ENCODE data around the gene SMS.
"Not testable (repeated sequence)": the region's sequence is repeated elsewhere in the genome, so short reads cannot be mapped to it uniquely, and the experiment has no call there.

SMS gene

DNA sequence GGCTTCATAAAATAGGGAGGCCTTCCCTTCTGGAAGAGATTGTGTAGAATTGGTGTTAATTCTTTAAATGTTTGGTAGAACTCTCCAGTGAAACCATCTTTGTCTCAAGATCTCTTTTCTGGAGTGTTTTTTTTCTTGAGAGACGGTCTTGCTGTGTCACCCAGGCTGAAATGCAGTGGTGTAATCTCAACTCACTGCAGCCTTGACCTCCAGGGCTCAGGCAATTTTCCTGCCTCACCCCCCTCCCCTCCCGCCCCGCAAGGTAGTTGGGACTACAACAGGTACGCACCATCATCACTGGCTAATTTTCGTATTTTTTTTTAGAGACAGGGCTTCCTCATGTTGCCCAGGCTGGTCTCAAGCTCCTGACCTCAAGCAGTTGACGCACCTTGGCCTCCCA lies 12.1 kb downstream of the SMS start:
- no peak for DNase-seq (ENCODE audit: low spot score)

DNA sequence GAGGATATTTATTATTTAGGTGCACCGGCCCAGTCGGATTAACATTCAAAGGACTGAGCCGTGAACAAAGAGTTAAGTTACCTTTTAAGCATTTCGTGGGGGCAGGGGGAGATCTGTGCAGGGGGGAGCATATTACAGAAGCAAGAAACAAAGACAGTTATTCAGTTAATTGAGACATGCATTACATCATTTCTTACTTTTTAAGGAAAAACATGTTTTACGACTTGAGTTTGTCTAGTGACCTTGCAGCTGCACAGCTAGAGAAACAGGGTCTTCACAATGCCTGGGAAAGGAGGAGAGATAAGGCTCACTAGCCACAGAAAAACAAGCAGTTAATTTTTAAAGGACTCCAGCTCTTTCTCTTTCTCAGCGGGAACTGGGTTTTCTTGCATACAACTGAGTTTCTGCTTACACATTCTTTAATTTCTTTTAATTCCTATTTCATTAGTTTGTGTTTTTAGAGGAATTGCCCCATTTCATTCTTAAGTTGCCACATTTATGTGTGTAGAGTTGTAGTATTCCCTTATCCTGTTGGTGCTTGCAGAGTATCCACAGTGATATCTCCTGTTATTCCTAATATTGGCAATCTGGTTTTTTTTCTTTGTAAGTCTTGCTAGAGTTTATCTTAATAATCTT lies 12.8 kb downstream of the SMS start:
- DNase-seq (ENCODE audit: low spot score) = not testable (repeated sequence)

DNA sequence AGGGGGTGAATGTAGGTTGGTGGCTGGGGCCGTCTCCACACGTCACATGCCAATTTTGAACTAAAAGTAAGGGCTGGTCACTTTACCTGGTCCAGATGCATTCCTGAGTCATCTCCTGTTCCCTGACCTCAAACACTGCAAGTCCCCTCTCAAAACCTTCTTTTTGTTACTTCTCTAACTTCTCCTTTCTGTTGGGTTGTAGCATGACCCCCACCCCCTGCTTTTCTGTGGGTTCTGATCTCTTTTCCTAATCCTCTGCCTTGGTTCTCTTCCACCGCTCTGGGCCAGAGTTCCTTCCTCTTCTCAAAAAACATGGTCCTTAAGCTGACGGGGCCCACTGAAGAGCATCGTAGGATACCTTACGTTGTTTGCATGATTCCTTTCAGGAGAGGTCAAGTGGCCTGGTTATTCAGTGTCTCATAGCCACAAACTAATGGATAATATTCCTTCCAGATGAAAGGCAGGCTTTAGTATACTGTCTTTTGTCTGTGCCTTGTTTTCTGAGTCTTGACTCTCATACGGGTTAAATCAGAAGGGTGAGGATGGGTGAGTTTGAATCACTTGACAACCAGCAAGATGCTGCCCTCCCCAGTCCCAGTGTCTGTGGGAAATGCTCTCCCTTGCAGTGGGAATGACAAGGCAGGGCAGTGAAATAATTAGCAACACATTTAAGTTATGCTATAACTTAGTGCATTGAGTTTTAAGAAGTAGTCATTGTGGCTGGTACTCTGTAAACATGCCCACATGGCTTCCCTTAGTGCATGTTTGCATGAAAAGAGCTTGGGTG lies 15.1 kb downstream of the SMS start:
- DNase-seq (ENCODE audit: low spot score) = no peak

DNA sequence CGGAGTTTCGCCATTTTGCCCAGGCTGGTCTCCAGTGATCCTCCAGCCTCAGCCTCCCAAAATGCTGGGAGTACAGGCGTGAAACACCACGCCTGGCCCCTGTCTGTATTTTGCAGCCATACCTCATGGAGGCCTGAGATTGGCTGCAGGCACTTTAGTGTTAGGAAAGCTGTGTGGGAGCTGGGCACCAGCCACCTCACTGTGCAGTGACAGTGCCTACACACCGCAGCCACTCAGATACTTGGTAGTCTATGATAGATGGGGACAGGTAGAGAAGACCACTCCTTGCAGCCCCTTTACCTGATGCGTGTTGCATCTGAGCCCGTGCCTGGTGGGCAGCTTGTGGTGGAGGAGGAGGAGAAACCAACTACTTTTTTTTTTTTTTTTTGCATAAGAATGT lies 16.3 kb downstream of the SMS start:
- no peak for DNase-seq (ENCODE audit: low spot score)

DNA sequence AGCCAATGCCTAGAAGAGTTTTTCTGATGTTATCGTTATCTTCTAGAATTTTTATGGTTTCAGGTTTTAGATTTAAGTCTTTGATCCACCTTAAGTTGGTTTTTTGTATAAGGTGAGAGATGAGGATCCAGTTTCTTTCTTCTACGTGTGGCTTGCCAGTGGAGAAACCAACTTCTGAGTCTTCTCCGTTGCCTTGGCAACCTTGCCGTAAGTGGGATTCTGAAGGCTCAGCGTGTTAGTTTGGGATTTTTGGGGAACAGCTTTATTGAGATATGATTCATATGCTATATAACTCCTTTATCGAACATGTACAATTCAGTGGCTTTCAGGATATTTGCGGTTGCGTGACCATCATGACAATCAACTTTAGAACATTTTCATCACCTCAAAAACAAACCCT lies 17.7 kb downstream of the SMS start:
- DNase-seq (ENCODE audit: low spot score) = no peak

DNA sequence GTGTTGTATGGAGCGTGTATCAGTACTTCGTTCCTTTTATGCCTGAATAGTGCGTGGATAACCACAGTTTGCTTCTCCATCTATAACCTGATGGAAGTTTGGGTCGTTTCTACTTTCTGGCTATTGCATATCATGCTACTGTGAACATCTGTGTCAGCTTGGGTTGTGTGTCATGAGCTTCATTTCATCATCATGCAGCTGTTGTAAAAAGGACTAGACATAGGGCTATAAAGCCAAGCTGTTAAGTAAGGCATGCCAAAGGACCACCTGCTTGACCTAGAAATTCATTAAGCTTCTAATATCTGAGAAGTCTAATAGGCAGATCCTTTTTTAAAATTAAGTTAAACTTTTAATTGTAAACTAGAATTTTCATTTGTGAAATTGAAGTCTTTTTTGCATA lies 18.4 kb downstream of the SMS start:
- no peak for DNase-seq (ENCODE audit: low spot score)

DNA sequence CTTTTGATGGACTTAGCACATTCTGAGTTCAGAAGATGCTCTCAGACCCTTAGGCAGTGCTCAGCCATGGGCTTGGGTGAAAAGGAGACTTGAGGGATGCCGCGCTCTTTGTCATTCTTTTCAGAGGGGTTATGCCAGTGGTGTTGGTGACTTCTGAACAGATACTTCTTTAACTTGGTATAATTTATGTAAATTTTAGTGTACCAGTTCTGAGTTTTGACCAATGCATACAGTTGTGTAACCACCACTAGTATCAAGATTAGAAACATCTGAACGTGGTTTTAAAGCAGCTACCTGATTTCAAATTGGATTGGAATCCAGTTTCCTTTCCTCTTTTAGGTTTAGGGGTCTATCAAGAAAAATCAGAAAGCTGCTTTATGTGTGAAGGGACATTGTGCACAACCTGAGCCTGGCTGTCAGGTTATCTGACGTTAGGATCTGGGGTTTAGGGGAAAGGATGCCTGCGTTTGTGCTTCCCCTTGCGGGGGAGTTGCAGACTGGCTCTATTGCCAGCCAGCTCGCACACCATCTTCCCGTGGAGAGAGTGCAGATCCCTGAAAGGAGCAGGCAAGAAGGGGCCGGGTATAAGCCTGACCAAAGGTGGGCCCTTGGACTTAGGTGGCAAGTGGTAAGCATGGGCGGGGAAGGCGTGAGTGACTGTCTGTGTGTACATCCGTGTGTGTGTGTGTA lies 19.0 kb downstream of the SMS start:
- DNase-seq (ENCODE audit: low spot score) = no peak

DNA sequence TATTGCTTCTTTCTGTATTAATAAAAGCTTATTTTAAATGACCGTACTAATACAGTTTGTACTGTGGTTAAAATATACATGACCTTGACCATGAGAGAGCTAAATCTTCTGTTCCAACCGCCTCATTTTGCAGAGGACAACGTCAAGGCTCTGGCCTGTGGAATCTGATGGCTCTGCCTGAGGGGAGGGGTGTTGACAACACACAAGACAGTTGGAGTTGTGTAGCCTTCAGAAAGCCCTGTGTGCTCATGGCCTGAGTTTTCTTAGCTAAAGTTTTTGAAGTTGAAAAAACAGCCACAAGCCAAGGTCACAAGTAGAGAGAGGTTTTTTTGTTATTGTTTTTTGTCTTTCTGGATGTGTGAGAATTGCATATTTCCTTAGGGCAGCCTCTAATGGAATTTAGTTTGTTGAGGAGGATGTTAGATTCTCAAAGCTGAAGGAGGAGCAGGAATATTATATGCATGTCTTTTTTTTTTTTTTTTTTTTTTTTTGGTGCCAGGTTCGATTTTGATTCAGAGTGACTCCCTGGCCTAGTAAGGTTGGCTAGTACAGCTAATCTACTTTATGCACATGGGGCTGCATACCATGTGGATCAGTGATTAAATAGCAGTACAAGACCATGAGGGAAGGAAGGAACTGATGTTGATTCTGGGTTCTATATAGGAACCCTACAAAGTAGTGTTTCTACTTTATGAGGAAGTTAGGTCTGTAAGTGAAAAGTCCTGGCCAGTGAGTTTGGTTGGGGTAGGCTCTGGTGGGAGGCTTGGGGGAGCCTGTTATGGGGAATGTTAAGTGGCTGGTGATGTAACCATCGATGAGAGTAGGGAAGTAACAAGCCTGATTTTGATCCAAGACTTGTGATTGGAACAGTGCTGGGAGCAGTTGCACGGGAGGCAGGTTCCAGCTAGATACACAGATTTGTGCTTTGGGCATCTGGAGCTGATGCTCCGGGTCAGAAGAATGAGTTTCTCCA lies 20.3 kb downstream of the SMS start:
- no peak for DNase-seq (ENCODE audit: low spot score)

DNA sequence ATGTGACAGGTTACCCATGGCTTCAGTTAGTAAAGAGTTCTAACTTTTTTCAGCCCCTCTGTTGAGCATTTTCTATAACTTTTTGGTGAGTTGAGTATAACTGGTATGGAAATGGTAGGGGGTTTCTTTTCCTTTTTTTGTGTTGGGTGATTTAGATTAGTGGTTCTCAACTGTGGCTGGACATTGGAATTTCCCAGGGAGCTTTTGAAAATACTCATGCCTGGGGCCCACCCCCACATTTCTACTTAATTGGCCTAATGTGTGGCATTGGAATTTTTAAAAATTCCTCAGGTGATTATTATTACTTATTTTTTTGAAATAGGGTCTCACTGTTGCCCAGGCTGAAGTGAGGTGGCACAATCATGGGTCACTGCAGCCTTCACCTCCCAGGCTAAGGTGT lies 21.9 kb downstream of the SMS start:
- no peak for DNase-seq (ENCODE audit: low spot score)

DNA sequence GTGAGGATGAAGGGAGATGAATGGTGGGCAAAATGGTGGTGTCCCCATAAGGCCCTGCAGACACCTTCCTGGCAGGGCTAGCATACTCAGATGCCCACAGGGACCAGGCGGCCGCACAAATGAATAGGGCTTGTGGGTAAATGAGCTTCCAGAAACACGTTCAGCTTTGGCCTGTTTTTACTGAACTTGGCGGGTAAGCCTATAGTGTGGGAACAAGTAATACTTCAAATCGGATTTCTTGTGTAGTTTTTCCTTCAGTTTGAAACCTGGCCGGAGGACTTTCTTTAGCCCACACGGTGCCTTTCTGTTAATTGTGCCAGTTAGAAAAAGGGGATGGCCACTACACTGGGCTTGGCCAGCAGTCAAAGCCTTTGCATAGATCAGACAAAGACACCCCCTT lies 22.8 kb downstream of the SMS start:
- DNase-seq (ENCODE audit: low spot score) = no peak

DNA sequence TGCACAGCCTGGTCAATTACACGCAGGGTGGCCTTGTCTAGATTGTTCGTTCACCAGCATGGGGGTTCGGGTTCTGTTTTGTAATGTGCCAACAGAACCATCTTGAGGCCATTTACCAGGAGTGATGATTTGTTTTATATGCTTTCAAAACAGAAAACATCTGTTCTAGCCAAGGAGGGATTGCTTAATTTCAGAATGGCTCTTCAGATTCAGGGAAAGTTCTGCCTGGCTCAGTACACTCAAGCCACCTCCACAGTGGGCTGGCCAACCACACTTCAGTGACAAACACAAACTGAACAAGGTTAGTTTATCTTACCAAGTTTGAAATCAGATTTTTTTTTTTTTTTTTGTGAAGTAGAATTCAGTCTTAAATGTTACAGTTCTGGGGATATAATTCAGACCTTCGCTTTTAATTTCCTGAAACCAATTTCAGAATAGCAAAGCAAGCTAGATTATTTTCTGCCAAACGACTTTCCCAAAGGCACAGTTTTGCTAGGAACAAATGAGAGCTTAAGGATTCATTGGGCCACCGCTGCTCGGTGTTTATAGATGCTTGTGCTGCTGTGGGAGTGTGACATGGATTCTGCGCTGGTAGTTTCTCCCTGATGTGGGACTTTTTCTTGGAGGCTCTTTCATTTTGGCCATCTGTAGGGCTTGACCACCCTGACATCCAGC lies 23.4 kb downstream of the SMS start:
- DNase-seq (ENCODE audit: low spot score) = no peak

DNA sequence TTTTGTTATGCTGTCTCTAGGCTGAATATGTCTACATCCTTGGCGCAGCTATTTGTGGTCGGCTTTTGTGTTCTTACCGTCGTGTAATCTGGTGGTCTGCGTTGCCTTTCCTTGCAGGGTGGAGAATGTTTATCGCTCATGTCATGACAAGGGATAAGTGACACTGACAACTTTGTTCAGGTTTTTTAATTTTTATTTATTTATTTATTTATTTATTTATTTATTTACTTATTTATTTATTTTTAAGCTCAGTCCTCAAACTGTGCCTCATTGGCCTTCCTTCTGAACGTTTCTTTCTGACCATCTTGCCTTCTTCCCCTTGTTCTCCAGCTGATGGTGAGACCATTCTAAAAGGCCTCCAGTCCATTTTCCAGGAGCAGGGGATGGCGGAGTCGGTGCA lies 26.4 kb downstream of the SMS start:
- no peak for DNase-seq (ENCODE audit: low spot score)

DNA sequence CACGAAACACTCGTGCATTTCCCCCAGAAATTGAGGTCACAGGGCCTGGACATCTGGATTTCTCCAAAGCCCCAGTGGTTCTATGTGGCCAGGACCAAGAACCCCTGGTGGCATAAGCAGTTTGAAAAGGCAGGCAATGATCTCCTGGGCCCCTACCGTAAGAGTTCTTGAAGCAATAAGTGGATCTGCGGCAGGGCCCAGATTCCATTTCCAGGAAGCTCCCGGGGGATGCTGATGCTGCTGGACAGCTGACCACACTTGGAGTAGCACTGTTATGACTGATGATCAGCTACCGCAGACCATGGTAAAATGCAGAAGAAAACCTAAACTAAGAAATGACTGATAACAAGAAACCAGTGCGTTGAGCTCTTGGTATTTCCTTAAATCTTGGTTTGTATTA lies 27.8 kb downstream of the SMS start:
- no peak for DNase-seq (ENCODE audit: low spot score)

DNA sequence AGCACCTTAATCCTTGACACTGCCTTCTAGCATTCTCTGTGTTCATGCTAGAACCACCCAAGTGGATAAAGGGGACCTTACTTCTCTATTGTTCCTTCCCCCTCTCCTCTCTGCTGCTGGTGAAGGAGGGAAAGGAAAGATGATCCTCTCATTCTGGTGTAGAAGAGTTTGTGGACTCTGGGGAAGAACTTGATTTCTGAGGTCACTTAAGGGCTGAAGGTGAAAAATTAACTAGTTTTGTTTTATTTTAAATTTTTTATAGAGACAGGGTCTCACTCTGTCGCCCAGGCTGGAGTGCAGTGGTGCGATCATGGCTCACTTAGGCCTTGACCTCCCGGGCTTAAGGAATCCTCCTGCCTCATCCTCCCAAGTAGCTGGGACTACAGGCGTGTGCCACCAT lies 29.8 kb downstream of the SMS start:
- DNase-seq (ENCODE audit: low spot score) = no peak

DNA sequence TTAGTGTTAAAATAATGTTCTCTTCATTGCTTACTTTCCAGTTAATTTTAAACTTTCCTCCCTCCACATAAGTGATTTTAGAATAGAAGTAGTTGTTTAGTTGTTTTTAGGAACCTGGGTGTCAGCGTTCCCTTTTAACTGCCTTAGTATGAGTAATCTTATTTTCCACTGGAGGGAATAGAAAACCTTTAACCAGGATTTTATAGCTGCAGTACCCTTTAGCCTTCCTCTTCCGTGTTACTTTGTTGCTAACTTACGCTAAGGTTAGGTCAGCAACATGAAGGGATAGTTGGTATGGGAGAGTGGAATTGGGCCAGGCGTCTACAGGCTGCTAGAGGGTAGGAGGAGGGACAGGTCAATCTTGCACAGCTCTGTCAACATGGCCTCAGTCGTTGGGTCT lies 31.5 kb downstream of the SMS start:
- DNase-seq (ENCODE audit: low spot score) = no peak

DNA sequence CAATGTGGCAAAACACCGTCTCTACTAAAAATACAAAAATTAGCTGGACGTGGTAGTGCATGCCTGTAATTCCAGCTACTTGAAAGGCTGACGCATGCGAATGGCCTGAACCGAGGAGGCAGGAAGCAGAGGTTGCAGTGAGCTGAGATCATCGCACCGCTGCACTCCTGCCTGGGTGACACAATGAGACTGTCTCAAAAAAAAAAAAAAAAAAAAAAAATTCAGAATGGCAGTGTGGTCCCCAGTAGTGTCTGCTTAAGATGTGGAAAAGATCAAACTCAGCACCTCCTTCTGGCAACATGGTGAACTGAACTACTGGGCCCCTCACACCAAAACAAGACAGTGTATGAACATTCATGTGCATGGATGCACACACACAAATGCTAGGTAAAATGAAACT lies 32.2 kb downstream of the SMS start:
- DNase-seq (ENCODE audit: low spot score) = no peak

DNA sequence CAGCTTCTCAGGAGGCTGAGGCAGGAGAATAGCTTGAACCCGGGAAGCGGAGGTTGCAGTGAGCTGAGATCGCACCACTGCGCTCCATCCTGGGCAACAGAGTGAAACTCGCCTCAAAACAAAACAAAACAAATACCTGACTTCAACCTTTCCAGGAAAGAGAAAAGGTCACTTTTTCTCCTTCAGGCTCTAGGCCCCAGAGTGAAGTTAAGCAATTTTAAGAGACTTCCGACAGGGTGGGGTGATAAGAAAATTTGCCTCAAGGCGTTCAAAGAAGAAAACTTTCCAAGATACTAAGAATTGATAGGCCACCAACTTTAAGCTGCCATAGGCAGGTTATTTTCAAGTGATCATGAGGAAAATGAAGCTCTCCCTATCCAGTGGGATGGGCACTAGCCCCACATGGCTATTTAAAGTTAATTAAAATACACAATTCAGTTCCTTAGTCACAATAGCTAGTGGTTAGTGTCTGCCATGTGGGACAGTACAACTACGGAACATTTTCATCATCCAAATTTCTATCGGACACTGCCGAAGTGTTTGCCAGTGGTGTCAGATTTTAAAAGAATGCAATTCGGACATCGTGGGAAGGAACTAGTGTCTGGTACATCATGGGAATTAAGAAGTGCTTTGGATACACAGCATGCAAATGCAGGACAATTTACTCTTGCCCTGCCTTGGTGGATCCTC lies 33.0 kb downstream of the SMS start:
- DNase-seq (ENCODE audit: low spot score) = no peak

DNA sequence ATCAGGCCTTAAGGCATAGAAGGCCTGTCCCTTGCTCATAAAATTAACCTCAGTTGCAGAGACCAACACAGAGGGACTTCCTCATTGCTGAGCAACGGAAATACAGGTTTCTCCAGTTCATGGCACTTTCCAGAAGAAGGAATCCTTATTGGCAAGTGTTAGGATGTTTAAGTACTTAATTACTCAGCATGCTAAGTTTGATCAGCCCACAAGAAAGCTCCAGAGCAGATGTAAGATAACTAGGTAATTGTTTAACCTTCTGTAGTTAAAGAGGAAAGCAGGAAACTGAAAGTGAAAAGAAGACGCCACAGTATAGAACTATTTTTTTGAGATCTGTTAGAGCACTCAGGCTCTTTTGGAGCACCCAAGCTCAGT lies 33.5 kb downstream of the SMS start:
- no peak for DNase-seq (ENCODE audit: low spot score)

DNA sequence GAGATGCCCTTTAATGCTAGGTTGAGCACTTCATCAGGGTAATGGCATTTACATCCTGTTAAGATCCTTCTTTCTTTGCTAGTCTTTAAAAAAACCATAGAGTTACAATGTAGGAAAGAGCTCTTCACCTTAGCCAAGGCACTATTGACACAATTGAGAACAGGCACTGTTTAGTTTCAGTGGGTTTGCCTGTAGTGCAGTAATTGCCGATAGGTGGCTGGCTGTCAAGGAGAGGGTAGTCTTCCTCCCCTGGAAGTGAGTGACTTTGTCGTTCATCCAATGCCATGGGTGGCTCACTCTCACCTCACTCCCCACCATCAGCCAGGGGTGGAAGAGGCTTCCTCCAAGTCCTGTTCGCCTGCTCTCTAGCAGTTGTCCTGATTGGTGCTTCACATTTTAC lies 34.7 kb downstream of the SMS start:
- no peak for DNase-seq (ENCODE audit: low spot score)

DNA sequence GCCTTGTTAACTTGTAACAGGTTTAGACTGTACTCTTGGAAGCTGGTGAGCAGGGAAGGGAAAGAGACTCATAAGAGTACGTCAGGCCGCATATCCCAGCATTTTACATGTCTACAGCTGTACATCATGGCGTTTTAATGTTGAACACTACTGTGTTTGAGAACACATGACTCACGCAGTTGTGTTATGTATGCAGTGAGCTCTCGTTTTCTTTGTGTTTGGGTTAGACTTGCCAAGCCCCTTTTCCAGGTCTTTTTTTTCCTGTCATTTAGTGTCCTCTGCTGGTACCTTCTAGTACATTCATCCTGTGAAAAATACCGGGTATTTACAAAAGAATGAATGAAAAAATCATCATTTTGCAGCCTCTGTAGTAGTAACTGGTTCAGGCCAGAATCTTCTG lies 35.3 kb downstream of the SMS start:
- peak; percentile 33 for DNase-seq (ENCODE audit: low spot score)

DNA sequence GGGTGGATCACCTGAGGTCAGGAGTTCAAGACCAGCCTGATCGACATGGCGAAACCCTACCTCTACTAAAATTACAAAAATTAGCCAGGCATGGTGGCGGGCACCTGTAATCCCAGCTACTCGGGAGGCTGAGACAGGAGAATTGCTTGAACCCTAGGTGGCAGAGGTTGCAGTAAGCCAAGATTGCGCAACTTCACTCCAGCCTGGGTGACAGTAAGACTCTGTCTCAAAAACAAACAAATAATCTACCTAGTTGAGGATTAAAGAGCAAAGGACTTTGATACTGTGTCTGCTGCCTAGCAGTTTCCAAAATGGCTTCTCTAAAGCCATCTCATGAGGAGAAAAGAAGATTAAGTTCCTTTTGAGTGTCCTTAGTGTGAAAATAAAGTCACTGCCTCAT lies 37.8 kb downstream of the SMS start:
- no peak for DNase-seq (ENCODE audit: low spot score)
